HL-60/S4 treated with retinoic acid at 250 ng/mL for 4 days and 3 days (cell line): ENCODE results near the gene HMGCL.
"Not testable (repeated sequence)": the region's sequence is repeated elsewhere in the genome, so short reads cannot be mapped to it uniquely, and the experiment has no call there.

Source experiments
- in situ Hi-C: fragments of 300-500 bp; cut with MboI; formaldehyde crosslinking; loops from 2 replicates; pipeline ENCODE4 v1.7.0; 2022; ENCODE audit warnings: low sequenced_read_pairs

Gene HMGCL

DNA sequence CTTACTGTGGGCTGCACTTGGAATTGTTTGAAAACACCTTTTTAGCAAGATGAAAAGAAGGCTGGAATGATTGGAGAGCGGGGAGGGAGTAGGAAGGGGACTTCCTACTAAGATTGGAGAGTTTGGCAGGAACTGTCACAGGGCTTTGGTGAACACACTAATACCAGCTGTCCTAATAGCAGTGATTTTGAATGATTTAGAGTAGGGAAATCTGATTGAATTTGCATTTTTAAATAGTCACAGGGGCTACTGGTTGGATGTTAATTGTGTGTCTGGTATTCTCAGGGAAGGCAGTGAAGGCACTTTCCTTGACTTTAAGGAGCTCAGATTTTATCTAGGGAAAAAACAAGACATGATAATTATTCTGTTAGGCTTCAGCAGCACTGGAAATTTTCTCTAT, 2.5 kb upstream of the HMGCL start:
- in situ Hi-C loops: no loop called here

DNA sequence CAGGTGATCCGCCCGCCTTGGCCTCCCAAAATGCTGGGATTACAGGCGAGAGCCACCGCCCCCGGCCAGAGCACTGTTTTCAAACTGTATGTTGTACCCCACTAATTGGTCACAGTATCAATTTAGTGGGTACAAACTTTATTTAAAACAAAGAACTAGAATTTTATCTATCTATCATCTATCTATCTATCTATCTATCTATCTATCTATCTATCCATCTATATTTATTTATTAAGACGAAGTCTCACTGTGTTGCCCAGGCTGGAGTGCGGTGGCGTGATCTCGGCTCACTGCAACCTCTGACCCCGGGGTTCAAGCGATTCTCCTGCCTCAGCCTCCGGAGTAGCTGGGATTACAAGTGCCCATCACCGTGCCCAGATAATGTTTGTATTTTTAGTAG, 1.4 kb upstream of the HMGCL start:
- in situ Hi-C loops: not testable (repeated sequence)

DNA sequence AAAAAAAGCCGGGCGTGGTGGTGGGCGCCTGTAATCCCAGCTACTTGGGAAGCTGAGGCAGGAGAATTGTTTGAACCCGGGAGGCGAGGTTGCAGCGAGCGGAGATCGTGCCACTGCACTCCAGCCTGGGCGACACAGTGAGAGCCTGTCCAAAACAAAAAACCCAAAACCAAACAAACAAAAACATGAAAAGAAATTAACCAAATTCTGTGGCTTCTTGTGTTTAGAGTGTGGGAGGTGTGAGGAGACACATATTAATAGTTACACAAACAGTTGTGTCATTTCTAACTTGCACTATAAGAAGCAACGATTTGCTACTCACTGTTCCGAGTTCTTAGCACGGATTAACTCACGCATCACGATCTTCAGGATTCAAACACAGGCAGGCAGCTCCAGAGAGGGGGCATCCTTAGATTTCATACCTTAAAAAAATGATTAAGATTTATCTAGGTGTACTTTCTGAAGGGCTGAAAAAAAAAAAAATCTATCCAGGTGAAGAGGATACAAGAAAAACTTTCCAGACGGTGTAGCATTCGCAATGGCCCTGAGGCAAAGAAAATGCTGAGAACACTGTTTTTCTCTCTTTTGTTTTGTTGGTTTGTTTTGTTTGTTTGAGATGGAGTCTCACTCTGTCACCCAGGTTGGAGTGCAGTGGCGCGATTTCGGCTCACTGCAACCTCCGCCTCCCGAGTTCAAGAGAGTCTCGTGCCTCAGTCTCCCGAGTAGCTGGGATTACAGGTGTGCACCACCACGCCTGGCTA, 713 bp upstream of the HMGCL start:
- in situ Hi-C loops: no loop called here

DNA sequence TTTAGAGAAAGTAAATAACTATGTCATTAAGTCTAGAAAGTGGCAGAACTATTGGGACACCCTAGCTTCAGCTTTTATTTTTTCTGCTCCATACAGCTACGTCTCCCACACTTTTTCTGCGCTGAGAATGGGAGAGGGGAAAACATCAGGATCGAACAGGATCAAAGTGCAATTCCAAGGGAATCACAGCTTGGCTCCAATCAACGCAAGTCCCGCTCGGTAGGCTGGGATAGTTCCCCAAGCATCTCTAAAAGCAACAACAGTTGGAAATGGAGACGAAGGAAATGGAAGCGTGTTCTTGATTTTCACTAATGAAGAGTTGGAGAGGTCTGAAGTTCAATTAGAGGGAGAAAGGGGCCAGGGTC, 536 bp downstream of the HMGCL start:
- in situ Hi-C loops: no loop called here

DNA sequence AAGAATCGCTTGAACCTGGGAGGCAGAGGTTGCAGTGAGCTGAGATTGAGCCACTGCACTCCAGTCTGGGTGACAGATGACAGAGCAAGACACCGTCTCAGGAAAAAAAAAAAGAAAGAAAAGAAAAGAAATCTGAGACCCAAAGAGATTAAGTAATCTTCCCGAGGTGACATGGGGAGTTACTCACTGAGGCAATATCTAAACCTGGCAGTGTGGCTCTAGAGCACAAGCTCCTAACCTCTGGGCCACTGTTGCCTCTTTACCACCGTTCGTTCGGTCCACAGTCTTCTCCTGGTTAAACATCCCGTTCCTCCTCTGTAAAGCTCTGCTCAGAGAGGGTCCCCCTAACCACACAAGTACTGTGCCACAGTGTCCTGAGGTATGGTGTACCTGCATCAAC, 1.5 kb downstream of the HMGCL start:
- in situ Hi-C loops: no loop called here

DNA sequence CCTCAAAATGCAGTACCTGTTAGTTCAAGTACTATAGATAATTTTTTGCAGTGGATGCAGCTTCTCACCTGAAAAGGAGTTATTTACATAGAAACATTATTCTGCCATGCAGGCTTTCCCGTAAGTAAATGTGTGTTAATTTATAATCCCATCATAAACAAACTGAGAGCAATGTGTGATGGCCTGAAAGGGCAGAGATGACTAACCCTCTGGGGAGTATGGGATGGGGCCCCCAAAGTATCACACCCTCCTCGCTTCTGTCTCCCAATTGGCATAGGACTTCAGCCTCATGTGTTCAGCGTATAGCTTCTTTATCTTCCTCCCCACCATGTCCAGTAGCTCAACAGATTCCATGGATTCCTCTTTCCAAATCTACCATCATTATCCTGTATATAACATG, 7.6 kb downstream of the HMGCL start:
- in situ Hi-C loops: no loop called here

DNA sequence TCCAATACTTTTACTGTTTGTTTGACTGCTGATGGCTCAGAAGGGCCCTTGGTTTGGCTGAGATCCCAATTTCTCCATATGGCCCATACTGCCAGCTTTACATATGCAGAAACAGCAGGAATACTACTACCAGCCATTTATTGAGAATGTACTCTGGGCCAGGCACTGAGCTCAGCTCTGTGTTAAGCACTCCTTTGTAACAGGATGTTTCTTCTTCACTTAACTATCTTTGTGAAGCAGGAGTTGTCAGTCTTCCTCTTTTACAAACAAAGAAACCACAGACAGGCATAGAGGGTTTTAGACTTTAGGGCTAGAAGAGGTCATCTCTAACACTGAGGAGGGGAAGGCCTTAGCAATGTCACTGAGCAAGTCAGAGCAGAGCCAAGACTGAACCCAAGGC, 8.3 kb downstream of the HMGCL start:
- in situ Hi-C loops: no loop called here

DNA sequence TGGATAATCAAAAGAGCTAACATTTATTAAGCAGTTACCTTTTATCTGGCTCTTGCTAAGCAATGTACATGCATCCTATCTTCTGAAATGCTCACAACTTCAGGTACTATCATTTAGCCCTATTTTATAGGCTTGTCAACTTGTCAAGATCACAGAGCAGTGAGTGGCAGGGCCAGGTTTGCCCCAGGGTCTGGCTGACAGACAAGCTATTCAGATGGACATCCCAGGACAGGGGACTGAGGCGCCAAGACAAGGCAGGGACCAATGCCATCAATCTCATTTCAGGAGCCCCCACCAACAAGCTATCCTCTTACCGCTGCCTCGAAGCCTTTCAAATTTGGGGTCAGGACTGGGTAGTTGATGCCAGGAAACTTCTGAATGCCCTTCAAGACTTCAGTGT, 8.9 kb downstream of the HMGCL start:
- in situ Hi-C loops: no loop called here

DNA sequence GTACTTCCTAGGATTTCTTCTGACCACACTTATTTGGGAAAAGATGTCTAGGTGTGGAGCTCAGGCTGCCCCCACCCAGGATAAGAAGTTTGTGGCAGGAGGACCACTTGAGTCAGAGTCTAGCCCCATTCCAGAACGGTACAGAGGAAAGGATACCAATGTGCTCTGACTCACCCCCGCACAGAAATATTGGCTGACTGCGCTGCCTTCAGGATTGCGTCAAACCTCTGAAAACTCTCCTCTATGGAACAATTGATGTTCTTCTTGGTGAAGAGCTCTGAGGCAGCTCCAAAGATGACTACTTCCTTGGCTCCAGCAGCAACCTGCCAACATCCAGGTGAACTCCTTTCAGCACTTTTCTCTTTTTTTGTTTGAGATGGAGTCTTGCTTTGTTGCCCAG, 11.2 kb downstream of the HMGCL start:
- in situ Hi-C loops: no loop called here

DNA sequence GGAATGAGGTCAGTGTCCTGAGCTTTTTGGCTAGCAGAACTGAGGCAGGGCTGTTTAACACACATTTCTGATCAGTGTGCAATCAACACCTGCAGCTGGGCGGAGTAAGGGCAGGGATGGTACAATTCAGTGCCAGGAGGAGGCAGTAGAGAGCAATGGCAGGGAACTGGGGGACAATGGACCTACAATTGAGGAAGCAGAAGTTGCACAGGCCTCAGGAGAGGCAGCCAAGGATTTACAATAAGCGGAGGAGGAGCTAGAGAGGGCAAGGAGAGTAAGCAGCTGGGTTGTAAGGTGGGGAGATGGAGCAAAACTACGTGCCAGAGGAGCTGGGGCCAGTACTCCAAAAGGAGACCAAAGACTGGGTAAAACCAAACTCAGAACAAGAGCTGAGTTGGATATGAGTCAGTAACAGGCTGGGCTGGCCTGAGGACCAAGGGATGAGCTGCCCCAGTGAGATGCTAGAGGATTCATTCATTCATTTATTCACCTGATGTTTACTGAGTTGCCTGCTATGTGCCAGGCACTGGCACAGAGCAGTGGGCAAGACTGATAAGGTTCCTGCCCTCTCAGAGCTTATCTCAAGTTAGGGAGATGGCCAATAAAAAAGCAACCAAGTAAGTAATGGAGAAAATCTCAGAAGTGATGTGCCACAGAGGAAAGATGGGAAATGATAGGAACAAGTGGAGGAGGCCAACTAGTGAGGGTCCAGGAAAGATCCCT, 14.2 kb downstream of the HMGCL start:
- in situ Hi-C loops: no loop called here

DNA sequence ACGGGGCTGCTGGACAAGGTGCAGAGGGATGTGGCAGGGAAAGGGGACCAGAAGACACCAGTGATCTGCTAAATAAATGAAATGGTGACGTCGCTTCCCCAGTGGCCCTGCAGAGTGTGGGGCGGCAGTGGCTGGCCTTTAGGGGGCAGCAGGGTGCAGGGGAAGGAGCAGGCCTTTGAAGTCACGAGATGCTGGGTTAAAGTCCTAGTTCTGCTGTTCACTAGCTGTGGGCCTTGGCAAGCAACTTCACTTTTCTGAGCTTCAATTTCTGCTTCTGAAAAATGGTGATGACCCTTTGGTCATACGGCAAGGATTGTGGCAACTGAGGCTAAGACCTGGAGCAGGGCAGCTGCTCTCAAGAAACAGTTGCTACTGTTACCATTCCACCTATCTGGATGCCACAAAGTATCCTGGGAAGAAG, 15.5 kb downstream of the HMGCL start:
- in situ Hi-C loops: loop anchor here (5.0 to 10.0 kb wide), 2 partner anchors 53 to 105 kb away; partner anchors contain the start of gene CNR2

DNA sequence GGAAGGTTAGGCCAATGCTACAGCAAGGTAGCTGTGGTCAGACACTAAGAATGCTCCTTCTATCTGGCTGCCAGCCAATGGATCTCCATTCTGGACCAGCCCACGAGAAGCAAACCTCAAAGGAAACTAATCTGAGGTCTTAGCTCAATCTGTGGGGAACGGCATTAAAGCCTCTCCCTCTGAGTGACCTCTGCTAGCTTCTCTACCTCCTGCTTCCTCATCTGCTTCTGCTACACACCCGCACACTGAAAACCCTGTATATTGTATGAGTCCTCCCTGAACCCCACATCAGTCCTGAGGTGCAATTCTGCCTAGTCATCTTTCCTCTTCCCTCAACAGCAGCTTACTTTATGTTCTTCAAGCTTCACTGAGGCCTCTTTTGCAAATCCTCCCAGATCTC, 17.8 kb downstream of the HMGCL start:
- in situ Hi-C loops: loop anchor here (5.0 to 10.0 kb wide), 2 partner anchors 55 to 107 kb away; partner anchors contain the start of gene CNR2

DNA sequence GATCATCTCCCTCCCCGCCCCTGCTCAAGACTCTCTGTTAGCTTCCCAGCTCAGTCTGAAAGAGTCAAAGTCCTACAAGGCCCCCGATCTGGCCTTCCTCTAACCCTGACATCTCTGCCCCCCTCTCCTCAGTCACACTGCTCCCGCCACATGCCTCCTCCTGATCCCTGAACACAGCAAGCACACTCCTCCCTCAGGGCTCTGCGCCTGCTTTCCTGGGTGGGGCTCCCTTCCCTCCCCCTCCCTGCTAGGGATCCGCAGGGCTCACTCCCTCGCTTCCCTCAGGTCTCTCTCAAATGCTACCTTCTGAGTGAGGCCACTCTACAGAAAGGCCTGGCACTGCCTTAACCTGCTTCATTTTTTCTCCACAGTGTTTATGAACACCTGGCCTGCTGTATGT, 18.9 kb downstream of the HMGCL start:
- in situ Hi-C loops: loop anchor here (5.0 to 10.0 kb wide), 2 partner anchors 56 to 109 kb away; partner anchors contain the start of gene CNR2

DNA sequence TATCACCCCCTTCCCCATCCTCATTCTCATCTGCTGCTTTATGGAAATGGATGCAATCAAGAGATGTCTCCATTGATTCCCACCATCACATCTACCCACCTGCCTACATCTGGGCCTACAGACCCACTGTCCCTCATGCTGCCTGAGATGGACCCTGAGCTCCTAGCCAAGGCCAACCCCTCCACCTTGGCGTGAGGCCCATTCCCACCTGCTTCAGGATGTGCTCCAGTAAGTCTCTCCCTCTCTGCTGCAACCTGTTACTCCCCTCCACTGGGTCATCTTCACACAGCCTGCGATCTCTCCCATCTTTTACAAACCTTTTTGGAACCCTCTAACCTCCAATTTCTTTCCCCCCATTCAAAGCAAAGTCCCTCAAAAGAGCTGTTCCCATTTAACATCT, 20.2 kb downstream of the HMGCL start:
- in situ Hi-C loops: loop anchor here (5.0 to 10.0 kb wide), 2 partner anchors 57 to 110 kb away; partner anchors contain the start of gene CNR2

DNA sequence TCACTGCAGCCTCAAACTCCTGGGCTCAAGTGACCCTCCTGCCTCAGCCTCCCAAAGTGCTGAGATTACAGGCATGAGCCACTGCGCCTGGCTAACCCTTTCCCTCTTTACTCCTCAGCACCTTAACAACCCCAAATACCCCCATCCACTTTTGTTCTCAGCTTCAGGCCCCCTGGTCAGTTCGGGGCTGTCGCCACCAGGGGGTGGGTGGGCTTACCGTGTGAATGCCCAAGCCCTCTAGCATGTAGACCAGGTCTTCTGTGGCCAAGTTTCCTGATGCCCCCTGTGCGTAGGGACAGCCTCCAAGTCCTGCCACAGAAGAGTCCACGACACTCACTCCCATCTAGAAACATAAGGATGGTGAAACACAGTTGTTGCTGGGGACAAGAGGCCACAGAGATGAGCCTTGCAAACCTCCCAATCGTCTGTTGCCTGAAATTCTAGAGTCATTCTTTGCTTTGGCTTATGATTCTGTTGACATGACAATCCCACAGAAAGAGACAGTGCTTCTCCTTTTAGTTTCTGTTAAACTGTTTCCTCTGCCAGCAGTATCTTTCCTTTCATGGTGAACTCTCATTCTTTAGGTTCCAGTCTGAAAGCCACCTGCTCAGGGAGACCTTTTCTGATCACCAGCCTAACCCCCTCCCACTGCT, 20.9 kb downstream of the HMGCL start:
- in situ Hi-C loops: loop anchor here (10.0 kb wide), 1 partner anchor 110 kb away; the partner anchor contains the start of gene CNR2

DNA sequence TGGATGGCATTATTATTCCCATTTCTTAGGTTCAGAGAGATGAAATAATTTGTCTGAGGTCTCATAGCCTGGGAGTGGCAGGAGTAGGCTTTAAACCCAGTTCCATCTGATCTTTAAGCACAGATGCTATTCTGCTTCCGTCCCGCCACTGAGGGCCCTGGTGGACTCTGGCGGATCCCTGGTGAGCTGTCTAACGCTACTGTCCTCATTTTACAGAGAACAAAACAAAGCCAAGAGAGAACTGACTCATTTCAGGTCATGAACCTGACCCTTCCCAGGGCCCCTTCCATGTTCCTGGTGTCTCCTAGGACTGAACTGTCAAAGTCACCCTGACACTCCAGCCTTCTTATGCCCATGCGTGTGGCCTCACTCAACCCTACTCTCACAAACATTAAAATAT, 21.6 kb downstream of the HMGCL start:
- in situ Hi-C loops: loop anchor here (10.0 kb wide), 1 partner anchor 111 kb away; the partner anchor contains the start of gene CNR2

DNA sequence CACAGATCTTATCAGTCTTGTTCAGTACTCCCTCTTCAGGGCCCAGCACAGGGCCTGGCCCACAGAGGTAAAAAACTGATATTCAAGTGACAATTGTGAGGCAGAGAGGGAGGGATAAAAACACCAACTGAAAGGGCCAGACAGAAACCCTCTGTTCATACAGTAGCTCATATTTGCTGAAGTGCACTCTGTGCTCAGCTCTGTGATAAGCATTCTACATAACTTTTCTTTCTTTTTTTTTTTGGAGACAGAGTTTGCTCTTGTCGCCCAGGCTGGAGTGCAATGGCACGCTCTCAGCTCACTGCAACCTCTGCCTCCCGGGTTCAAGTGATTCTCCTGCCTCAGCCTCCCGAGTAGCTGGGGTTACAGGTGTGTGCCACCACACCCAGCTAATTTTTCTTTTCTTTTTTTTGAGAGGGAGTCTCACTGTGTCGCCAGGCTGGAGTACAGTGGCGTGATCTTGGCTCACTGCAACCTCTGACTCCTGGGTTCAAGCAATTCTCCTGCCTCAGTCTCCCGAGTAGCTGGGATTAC, 22.4 kb downstream of the HMGCL start:
- in situ Hi-C loops: loop anchor here (10.0 kb wide), 1 partner anchor 112 kb away; the partner anchor contains the start of gene CNR2

DNA sequence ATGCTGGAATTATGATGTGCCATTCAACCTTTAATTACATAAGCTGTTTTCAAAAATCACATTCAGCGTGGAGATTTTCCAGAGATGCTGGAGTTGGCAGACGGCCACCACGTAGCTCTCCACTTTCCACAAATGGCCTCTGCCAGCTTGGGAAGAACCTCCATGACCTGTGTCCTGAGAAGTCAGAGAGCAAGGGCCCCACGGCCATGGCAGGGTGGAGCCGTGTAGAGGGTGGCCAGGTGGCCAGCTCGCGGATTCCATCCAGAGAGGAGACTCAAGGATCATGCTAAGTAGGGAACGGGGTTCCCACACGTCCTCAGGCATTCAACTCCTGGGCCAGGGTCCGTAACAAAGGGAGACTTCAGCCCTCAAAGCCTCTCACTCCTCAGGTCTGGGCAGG, 23.4 kb downstream of the HMGCL start:
- in situ Hi-C loops: loop anchor here (10.0 kb wide), 1 partner anchor 113 kb away; the partner anchor contains the start of gene CNR2

DNA sequence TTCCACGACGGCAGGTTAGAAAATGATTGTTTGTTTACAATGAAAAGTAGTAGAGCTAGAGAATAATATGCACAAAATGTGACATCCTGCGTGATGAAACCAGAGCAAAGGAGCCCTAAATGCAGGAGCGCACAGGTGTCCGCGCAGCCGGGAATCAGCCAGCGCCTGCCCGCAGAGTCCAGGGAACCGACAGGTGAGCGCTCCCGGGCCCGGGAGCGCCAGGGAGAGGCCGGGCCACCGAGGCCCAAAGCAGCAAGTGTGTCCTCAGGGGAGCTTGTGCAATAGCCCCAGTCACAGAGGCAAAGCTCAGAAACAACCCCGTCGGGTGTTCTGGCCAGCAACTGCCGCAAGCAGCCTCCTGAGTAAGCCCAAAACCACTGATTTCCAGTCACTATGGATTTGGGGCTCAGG, 23.9 kb downstream of the HMGCL start:
- in situ Hi-C loops: loop anchor here (10.0 kb wide), 1 partner anchor 113 kb away; the partner anchor contains the start of gene CNR2

DNA sequence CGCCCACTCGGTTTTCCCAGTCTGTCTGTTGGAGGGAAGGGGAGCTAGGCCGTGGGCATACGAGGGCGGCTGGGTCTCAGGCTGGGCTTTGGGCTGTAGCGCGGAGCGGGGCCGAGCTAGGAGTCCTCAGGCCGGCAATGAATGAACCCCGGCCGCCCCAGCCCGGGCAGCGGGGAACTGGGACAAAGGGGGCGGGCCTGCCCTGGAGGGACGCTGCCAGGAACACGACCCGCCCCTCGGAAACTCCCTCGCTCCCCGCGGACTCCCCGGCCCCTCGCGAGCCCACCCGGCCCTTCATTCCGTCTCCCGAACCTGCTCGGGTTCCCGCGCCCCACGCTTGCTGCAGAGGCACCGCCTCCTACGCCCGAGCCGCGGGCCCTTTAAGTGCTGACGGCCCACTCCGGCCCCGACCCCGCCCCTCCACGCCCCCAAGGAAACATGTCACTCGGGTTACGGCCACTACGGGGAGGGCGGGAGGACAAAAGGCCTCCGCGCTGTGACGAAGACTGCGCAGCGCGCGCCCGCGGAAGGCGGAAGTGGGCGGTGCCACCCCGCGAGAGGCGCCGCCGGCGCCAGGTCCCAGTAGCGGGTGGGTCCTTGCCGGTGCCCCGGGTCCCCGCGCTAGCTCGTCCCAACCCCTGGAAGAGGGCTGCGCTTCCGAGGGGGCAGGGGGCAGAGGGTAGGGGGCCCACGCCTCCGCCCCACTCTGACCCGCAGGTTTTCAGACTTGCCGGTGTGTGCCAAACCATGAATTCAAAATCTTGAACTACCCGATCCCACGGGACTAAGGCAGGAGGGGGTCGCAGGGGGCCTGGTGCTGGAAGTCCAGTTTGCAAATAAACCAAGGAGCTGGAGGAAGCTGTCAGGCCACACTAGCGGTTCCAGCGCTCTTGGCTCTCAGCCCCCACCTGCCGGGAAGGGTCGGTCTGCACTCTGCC, 24.6 kb downstream of the HMGCL start, which contains the start of gene GALE:
Gene GALE (minus strand): TSS at position 355 of the 938 bp plus-strand sequence. CDS start 1,747 bp downstream, outside the sequence.
- in situ Hi-C loops: loop anchor here (10.0 kb wide), 1 partner anchor 114 kb away; the partner anchor contains the start of gene CNR2
